Transverse colon (tissue), 4 donors: ENCODE measurements around the gene FAM228B. TPM values are rescaled to one million over a fixed set of nuclear protein-coding genes. Genes with fewer than 3 reads are reported as not detected.

Experiments
- DNase-seq: peaks from one replicate; pipeline ENCODE4 v3.0.0-alpha.2; 2019
- H3K27ac ChIP-seq, 4 donors: fragments of 200-600 bp; sonication (generic); 2 replicates each; pipeline ENCODE4 v1.5.1; 2016 to 2018; ENCODE audit warnings: inconsistent platforms in 4 of 4
- H3K27me3 ChIP-seq: fragments of 200-600 bp; sonication (generic); 2 replicates; pipeline ENCODE4 v1.5.1; 2017; ENCODE audit warnings: inconsistent platforms
- H3K36me3 ChIP-seq, 4 donors: fragments of 200-600 bp; sonication (generic); 2 replicates each; pipeline ENCODE4 v1.5.1; 2017 to 2019; ENCODE audit warnings: inconsistent platforms in 4 of 4
- H3K4me1 ChIP-seq, 4 donors: fragments of 200-600 bp; sonication (generic); 2 replicates each; pipeline ENCODE4 v1.5.1; 2017 to 2020; ENCODE audit warnings: inconsistent platforms in 4 of 4
- H3K4me3 ChIP-seq, 4 donors: fragments of 200-600 bp; sonication (generic); 1 replicate in 1 of 4; 2 replicates in 3 of 4; pipeline versions ENCODE4 v1.5.1 to v1.6.1; 2017 to 2019; ENCODE audit warnings: inconsistent platforms in 4 of 4
- H3K9me3 ChIP-seq, 2 donors: fragments of 200-600 bp; sonication (generic); 2 replicates each; pipeline ENCODE4 v1.5.1; 2017 to 2019; ENCODE audit warnings: inconsistent platforms in 2 of 2
- EP300 ChIP-seq: sonication (generic); formaldehyde crosslinking; IDR thresholded peaks from one replicate; pipeline ENCODE4 v1.6.1; 2017; ENCODE audit warnings: antibody characterized with exemption, low read depth
- POLR2A ChIP-seq: fragments of 450-650 bp; IDR thresholded peaks from one replicate; pipeline ENCODE4 v1.6.1; 2016; ENCODE audit warnings: antibody characterized with exemption, mild to moderate bottlenecking, moderate library complexity
- POLR2AphosphoS5 ChIP-seq, 3 donors: sonication (generic); formaldehyde crosslinking; IDR thresholded peaks; one replicate each; pipeline ENCODE4 v1.6.1; 2016; ENCODE audit warnings: antibody characterized with exemption in 3 of 3
- WGBS, 2 donors: methylation state at CpG; one replicate each; pipeline ENCODE4 v1.1.5; 2018; ENCODE audit warnings: low coverage in 1 of 2; 5-methylcytosine and 5-hydroxymethylcytosine counted together
- in situ Hi-C, 4 donors: fragments of 200-750 bp; cut with MboI; loops; one replicate each; pipeline versions ENCODE4 v1.15.0 to v1.15.1; 2017; ENCODE audit warnings: low sequenced_read_pairs in 3 of 4, low pct_ligation_motif_present in 1 of 4, low pct_unique_long_range_greater_than_20kb in 1 of 4
- intact Hi-C: fragments of 100-400 bp; cut with DNase I; formaldehyde crosslinking; loops from one replicate; pipeline ENCODE4 v1.15.1; 2023; ENCODE audit warnings: low total_unique reads
- total RNA-seq, 4 donors: library from RNA; depleted of rRNA; stranded (reverse); fragments of >200 nt; gene quantifications; one replicate each; pipeline ENCODE4 v1.1.0, GENCODE V29; 2016
- TF ChIP-seq, protein P1 (sequence below), 5 experiments: fragments of 200-600 bp in 3 of 5; fragments of 450-650 bp in 2 of 5; sonication (generic) in 3 of 5; IDR thresholded peaks; 1 replicate in 2 of 5; 2 replicates in 3 of 5; pipeline ENCODE4 v1.5.1; 2016 to 2017; ENCODE audit warnings: antibody characterized with exemption in 5 of 5, inconsistent platforms in 3 of 5, mild to moderate bottlenecking in 2 of 5, moderate library complexity in 1 of 5

The FAM228B gene
- total RNA-seq, 4 donors from 2014 or later: 0.75 to 17.8 (median 3.9) TPM

- Histone ChIP-seq H3K36me3 (no peaks in the 10 kb centered on the region), H3K4me1 (no peaks in the 10 kb centered on the region), H3K27me3 (no peaks in the 10 kb centered on the region), H3K9me3 (peaks cover 0 to 4% of the 10 kb centered on the region in 2 donors), H3K27ac (no peak overlapping the region), H3K4me3 (no peak overlapping the region)
- 88 to 92% methylated on average over 2 of the region's 2 CpGs for WGBS, 2 donors
- intact Hi-C loops: no loop called here
- in situ Hi-C loops: no loop called here
- TF ChIP-seq, protein P1, sequence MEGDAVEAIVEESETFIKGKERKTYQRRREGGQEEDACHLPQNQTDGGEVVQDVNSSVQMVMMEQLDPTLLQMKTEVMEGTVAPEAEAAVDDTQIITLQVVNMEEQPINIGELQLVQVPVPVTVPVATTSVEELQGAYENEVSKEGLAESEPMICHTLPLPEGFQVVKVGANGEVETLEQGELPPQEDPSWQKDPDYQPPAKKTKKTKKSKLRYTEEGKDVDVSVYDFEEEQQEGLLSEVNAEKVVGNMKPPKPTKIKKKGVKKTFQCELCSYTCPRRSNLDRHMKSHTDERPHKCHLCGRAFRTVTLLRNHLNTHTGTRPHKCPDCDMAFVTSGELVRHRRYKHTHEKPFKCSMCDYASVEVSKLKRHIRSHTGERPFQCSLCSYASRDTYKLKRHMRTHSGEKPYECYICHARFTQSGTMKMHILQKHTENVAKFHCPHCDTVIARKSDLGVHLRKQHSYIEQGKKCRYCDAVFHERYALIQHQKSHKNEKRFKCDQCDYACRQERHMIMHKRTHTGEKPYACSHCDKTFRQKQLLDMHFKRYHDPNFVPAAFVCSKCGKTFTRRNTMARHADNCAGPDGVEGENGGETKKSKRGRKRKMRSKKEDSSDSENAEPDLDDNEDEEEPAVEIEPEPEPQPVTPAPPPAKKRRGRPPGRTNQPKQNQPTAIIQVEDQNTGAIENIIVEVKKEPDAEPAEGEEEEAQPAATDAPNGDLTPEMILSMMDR (IDR thresholded peaks at IDR 0.05): no peak
- no peak for TF ChIP-seq POLR2AphosphoS5 (IDR thresholded peaks at IDR 0.05)
- no peak for TF ChIP-seq EP300
- TF ChIP-seq POLR2A: no peak
- no peak for DNase-seq
Measured at GRCh38 chr2:24101992-24102391, 21.3 kb upstream of the FAM228B start.

GRCh38 chr2:24102677-24103076 is 20.6 kb upstream of the FAM228B start:
- DNase-seq: no peak
- in situ Hi-C loops: no loop called here
- Histone ChIP-seq H3K36me3 (no peaks in the 10 kb centered on the region), H3K4me3 (no peak overlapping the region), H3K4me1 (no peaks in the 10 kb centered on the region), H3K27me3 (no peaks in the 10 kb centered on the region), H3K9me3 (peaks cover 0 to 4% of the 10 kb centered on the region in 2 donors), H3K27ac (no peak overlapping the region)
- intact Hi-C loops: no loop called here
- no peak for TF ChIP-seq POLR2A
- no peak for TF ChIP-seq POLR2AphosphoS5 (IDR thresholded peaks at IDR 0.05)
- TF ChIP-seq, protein P1 (IDR thresholded peaks at IDR 0.05): no peak
- TF ChIP-seq EP300: no peak
- WGBS, 2 donors: 82 to 86% methylated on average over 1 of the region's 1 CpG

DNA sequence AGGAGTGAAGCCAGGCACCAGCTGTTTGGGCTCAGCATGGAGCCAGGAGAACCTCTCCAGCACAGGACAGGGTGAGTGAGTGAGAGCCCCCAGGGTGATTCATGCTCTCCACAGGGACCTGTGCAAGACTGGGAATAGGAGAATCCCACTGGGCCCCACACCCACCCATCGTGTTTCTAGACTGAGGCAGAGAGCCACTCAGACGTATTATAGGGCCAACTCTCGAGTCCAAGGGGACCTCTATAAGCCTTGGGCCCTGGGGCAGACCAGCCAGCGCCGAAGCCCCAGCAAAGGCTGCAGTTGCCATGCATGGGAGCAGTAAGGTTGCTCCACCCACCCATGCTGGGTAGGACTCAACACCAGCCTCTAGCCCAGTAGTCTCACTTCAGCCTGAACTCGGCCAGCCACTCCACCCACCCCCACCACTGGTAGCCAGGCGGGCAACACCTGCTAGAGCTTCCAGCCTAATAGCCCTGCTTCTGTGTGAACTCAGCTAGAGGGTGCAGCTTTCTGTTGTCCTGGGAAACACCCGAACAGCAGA is 19.1 kb upstream of the FAM228B start:
- 98% methylated on average over 7 of the region's 8 CpGs; no CpG with 5 or more reads in 1 of the 2 donors for WGBS, 2 donors
- intact Hi-C loops: no loop called here

GRCh38 chr2:24104906-24105305 is 18.4 kb upstream of the FAM228B start:
- no peaks in the 10 kb centered on the region for H3K36me3 ChIP-seq
- TF ChIP-seq POLR2A (no peak), POLR2AphosphoS5 (IDR thresholded peaks at IDR 0.05) (no peak), EP300 (no peak)
- TF ChIP-seq, protein P1 (IDR thresholded peaks at IDR 0.05): no peak
- H3K27me3 ChIP-seq: no peaks in the 10 kb centered on the region
- no peak overlapping the region for H3K4me3 ChIP-seq
- 67% methylated on average over 4 of the region's 4 CpGs; no CpG with 5 or more reads in 1 of the 2 donors for WGBS, 2 donors
- in situ Hi-C loops (no loop called here), intact Hi-C loops (no loop called here)
- H3K27ac ChIP-seq: no peak overlapping the region
- no peaks in the 10 kb centered on the region for H3K4me1 ChIP-seq
- H3K9me3 ChIP-seq: peaks cover 0 to 4% of the 10 kb centered on the region in 2 donors
- no peak for DNase-seq

More for the DNA sequence above, 19.1 kb upstream of the FAM228B start:
- Histone ChIP-seq H3K36me3 (no peaks in the 10 kb centered on the region), H3K4me3 (no peak overlapping the region), H3K9me3 (peaks cover 0 to 4% of the 10 kb centered on the region in 2 donors), H3K27me3 (no peaks in the 10 kb centered on the region), H3K27ac (no peak overlapping the region), H3K4me1 (no peaks in the 10 kb centered on the region)
- in situ Hi-C loops: no loop called here
- DNase-seq: no peak
- TF ChIP-seq, protein P1 (IDR thresholded peaks at IDR 0.05): no peak
- TF ChIP-seq POLR2A: no peak
- no peak for TF ChIP-seq POLR2AphosphoS5 (IDR thresholded peaks at IDR 0.05)
- TF ChIP-seq EP300: no peak
